Femur (tissue), 1 donor: ENCODE data around the gene CNGA4.
A peak's percentile ranks its signal among the peaks of the same experiment; 100 is the strongest.

Experiments
- DNase-seq: peaks from one replicate; pipeline ENCODE4 v3.0.0-alpha.2; 2017

The CNGA4 gene

GRCh38 chr11:6238902-6239301 is at the start of gene CNGA4:
Gene CNGA4, plus strand, starts transcription at chr11:6239089. Its CDS starts 118 bp downstream, at chr11:6239207.
- DNase-seq, result no peak

GRCh38 chr11:6191742-6192141 is 47.1 kb upstream of the CNGA4 start:
- no peak for DNase-seq

GRCh38 chr11:6194065-6194581 is 44.8 kb upstream of the CNGA4 start:
- DNase-seq, result no peak

- DNase-seq, result no peak
Observed at GRCh38 chr11:6196396-6196795, 42.5 kb upstream of the CNGA4 start.

GRCh38 chr11:6197466-6198200 is 41.3 kb upstream of the CNGA4 start:
- no peak for DNase-seq

GRCh38 chr11:6199174-6199810 is 39.6 kb upstream of the CNGA4 start, which contains the start of gene OR52W1:
Gene OR52W1, plus strand, starts transcription at chr11:6199224. Its CDS starts 0 bp downstream, at chr11:6199224.
- no peak for DNase-seq

GRCh38 chr11:6200975-6201374 is 37.9 kb upstream of the CNGA4 start:
- DNase-seq, result peak; percentile 56

- no peak for DNase-seq
Observed at GRCh38 chr11:6201481-6201880, 37.4 kb upstream of the CNGA4 start.

GRCh38 chr11:6202041-6202440 is 36.8 kb upstream of the CNGA4 start:
- DNase-seq, result no peak

GRCh38 chr11:6203327-6203726 is 35.6 kb upstream of the CNGA4 start:
- no peak for DNase-seq

- DNase-seq, result no peak
Observed at GRCh38 chr11:6204706-6205105, 34.2 kb upstream of the CNGA4 start.

- DNase-seq, result no peak
Observed at GRCh38 chr11:6205366-6205765, 33.5 kb upstream of the CNGA4 start, which contains the start of gene C11orf42. Gene C11orf42, plus strand, starts transcription at chr11:6205557. Its CDS starts 59 bp downstream, at chr11:6205616.

GRCh38 chr11:6206456-6207180 is 32.3 kb upstream of the CNGA4 start:
- DNase-seq, result no peak

GRCh38 chr11:6209801-6210200 is 29.1 kb upstream of the CNGA4 start:
- DNase-seq, result no peak

- no peak for DNase-seq
Observed at GRCh38 chr11:6210274-6210955, 28.5 kb upstream of the CNGA4 start.

- DNase-seq, result no peak
Observed at GRCh38 chr11:6214530-6214929, 24.4 kb upstream of the CNGA4 start.

GRCh38 chr11:6216501-6216900 is 22.4 kb upstream of the CNGA4 start:
- no peak for DNase-seq

- DNase-seq, result no peak
Observed at GRCh38 chr11:6217722-6218121, 21.2 kb upstream of the CNGA4 start.

GRCh38 chr11:6219359-6219758 is 19.5 kb upstream of the CNGA4 start:
- DNase-seq, result no peak

- DNase-seq, result no peak
Observed at GRCh38 chr11:6223854-6224253, 15.0 kb upstream of the CNGA4 start.

GRCh38 chr11:6224421-6224820 is 14.5 kb upstream of the CNGA4 start:
- DNase-seq, result no peak

GRCh38 chr11:6225024-6225423 is 13.9 kb upstream of the CNGA4 start:
- no peak for DNase-seq

GRCh38 chr11:6225896-6226295 is 13.0 kb upstream of the CNGA4 start:
- no peak for DNase-seq
